NCI-H2196 treated with DMSO at 0.1 percent for 48 hours (cell line): Measurements from ENCODE around the gene DDX39A.
A peak's percentile ranks its signal among the peaks of the same experiment; 100 is the strongest.

Source experiments
- DNase-seq: peaks from one replicate; lab custom pipeline; 2025; ENCODE audit not compliant: unreplicated experiment; lab: John Stamatoyannopoulos, UW

DDX39A gene

DNA sequence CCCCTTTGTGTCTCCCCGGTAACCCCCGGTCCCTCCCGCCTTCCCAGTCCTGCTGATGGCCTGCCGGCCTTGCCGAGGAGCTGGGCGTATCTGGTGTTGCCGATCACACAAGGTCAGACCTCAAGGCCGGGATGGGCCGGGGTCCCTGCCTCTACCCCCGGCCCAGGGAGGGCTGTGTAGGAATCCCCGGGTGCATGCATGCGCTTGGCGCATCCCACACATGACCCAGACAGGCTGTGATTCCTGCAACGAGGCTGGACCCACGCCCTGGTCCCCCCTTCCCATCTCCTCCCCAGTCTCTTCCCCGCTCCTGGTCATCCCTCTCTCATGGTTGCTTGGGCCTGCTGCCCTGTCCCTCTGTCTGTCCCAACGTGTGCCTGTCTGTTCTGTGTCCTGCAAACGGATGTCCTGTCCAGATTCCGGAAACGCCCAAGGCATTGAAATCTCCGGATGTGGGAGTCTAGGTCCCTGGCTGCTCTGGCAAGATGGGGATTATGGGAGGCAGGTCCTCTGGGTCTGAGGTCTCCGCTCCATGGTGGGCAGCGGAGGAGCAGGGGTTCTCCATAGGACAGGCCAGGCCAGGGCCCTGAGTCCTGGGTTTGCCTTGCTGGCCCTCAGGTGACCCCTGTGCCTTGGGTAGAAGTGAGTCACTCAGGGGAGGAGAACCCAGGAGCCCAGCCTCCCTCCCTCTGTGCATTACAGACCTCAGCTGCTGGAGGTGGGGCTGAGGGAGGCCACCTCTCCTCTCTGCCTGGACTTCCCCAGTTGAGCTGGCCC, 15.6 kb upstream of the DDX39A start:
- no peak for DNase-seq

DNA sequence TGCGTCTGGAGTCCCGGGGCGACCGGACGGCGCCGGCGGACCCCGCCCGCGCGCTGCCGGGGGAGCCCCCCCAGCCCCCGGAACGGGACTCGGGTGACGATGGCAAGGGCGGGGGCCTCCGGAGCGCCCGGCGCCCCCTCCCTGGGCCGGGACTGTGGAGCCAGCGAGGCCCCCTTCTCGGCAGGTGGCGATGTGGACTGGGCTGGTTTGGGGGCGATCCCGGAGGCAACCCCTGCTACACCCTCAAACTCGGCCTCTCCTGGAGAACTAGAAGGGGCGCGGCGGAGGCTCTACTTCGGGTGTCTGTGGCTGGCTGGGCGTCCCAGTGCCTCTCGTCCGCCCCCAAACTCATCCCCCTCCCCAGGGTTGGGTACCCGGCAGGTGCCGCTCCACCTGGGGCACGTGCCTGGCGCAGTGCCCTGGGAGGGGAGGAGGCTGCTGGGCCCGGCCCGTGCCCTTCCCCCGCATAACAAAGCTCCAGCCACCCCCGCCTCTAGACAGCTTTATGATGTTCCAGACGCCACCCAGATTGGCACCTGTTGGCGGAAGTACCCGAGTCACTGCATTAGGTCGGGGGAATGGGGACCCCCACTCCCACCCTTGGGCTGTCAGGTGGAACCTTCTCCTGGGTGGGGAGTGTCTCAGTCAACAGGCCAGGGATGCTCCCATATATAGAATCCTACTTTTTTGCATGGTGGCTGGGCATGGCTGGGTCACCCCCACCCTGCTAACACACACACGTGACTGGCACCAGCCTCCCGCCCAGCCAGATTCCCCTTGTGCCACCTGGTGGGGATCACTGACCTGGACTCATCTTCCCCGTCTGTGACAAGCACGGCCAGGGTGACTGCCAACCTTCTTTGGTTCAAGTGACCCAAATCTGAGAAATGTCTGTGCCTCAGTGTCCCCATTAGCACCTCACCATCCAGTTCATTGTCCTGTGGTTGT, 14.7 kb upstream of the DDX39A start:
- peak; percentile 68 for DNase-seq

DNA sequence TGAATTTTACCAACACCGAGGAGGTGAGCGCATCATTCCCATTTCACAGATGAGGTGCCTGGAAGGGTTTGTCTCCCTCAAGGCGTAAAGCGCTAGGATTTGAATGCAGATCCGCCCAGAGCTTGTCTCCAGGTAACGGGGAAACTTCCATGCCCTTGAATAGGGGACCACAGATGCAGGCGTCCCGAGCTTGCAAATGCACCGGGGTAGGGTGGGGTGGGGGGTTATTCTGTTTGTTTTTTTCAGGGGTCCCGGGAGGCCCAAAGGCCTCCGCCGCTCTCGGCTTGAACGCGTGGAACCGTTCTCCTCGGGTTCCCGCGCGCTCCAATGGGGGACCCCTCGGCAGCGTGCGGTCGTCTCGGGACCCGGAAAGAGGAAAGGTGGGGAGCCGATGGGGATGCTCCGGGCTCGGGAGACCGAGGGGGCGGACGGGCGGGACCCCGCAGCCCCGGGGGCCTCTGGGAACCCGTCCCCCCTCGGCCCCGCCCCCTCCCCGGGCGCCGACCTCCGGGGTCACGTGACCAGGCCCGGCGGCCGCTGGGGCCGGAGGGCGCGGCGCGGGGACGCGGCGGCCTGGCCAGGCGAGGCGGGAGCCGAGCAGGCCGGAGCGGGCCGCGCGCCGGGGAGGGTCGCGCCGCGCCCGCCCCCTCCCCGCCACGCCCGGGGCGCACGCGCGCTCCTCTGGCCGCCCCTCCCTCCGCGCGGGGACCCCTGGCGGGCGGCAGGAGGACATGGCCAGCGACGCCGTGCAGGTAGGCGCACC, 13.8 kb upstream of the DDX39A start, which contains the start of gene PKN1:
Gene PKN1, plus strand, starts transcription at position 516 of the 763 bp plus-strand sequence. Its CDS starts 216 bp downstream, at position 732.
- peak; percentile 50 for DNase-seq

DNA sequence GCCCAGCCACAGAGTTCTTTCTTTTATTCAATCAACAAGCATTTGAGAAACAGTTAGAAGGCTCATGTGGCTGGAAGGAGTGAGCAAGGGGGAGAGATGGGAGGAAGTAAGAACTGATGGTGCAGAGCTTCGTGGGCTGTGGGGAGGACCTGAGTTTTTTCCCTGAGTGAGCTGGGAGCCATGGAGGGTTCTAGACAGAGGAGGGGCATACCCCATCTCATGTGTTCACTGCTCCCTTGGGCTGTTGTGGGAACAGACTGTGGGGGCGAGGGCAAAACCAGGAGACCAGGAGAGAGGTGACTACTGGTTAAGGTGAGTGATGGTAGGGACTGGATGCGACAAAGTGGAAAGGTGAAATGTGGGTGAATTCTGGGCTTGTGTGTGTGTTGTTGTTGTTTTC, 11.6 kb upstream of the DDX39A start:
- DNase-seq = no peak

DNA sequence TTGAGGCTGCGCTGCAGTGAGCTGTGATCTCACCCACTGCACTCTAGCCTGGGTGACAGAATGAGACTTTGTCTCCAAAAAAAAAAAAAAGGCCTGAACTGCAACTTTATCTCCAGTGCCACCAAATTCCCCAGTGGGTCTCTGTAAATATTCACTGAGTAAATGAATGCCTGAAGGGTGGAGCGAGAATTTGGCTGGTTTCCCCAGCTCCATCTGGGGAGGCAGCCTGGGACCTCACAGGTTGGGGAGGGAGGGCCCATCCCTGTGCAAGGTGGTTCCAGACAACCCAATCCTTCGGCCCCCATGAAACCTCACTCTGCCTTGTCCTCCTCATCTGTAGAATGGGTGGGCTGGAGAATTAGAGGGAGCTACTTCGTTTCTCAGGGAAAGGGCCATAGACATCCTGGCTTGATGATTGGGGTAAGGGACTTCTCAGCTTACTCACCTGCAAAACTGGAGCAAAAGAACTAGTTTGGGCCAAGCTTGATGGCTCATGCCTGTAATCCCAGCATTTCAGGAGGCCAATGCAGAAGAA, 9.8 kb upstream of the DDX39A start:
- no peak for DNase-seq

DNA sequence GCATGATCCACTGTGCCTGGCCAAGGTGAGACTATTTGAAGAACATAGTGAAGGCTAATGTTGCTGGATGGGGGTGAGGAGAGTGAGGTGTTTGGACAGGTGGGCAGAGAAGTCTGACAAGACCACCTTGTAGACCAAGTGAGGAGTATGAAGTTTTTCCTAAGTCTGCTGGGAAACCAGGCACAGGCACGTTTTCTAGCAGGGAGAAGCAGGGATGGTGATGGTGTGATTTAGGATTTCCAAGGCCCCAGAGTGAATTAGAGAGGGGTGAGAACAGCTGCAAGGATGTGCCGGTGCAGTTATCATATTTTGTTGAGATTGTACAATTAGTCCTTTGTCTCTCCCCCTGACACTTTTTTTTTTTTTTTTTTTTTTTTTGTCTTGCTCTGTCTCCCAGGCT, 8.3 kb upstream of the DDX39A start:
- DNase-seq = no peak

DNA sequence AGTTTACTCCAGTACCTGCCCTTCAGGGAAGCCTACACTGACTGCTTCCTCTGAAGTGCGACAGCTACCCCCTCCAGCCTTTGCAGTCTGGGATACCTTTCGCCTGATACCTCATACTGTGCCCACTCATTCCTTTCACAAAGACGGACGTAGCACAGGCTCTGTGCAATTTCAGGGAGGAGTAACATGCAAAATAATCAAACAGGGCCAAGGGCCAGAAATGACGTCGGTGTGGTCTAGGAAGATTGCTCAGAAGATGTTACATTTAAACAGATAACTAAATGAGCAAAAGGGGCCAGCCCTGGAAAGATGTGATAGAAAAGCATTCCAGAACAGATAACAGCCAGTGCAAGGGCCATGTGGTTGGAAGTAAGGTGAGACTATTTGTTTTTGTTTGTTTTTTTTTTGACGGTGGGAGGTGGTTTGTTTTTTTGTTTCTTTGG, 6.6 kb upstream of the DDX39A start:
- DNase-seq = no peak

DNA sequence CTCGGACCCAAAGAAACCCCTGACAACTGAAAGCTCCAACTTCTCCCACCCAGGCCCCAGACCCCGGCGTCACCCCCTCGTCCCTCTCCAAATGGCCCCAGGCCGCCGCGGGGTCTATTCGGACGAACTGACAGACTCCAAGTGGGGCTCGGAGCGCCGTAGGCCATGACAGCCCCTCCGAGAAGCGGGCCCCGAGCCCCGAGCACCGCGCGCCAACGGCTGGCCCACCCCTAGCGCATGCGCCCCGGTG, 360 bp downstream of the DDX39A start:
- no peak for DNase-seq

DNA sequence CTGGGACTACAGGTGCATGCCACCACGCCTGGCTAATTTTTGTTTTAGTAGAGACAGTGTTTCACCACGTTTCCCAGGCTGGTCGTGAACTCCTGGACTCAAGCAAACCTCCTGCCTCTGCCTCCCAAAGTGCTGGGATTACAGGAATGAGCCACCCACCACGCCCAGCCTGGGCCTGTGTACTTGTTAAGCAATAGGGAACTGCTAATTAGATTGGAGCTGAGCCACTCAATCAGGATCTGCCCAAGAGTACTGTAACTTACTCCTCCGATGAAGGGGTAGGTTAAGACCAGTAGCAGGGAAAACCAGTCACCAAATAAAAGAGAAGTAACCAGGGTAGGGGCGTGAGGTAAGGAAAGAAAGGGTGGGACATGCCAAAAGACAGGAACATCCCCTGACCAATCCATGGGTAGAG, 2.3 kb downstream of the DDX39A start:
- DNase-seq = no peak

DNA sequence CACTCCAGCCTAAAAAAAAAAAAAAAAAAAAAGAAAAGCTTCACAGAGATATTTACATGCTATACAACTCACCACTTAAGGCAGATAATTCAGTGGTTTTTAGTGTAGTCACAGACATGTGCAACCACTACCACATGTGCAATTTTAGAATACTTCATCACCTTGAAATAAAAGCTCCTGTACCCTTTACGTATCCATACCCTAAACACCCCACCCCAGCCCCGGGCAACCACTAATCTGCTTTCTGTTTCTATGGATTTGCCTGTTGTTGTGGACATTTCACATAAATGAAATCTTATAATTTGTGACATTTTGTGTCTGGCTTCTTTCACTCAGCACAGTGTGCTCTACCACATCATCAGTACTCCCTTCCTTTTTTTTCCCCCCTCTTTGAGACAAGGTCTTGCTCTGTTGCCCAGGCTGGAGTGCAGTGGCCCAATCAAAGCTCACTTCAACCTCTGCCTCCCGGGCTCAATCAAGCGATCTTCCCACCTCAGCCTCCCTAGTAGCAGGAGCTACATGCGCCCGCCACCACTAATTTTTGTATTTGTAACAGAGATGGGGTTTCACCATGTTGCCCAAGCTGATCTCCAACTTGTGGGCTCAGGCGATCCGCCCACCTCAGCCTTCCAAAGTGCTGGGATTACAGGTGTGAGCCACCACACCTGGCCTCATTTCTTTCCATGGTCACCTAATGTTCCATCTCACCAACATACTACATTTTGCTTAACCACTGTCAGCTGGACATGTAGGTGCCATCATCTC, 4.0 kb downstream of the DDX39A start:
- DNase-seq = no peak

DNA sequence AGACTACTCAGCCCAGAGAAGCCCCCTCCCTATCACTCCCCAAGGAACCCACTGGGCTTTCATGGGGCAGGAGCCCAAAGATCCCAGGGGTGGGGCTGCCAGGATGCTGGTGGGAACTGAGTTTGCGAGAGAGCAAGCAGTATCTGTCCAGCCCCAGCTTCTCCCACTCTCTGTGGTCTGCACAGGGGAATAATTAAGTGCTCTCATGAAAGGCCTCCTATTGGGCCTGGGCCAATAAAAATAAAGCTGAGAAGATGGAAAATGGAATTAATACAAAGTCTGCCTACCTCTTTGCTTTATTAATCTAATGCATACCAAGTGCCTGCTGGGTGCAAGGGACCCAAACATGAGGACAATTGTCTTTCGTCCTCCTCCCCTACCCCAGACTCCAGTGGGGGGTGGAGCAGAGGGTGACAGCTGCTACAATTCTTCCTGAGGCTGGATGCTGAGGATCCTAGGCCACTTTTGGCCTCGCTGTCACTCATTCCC, 5.4 kb downstream of the DDX39A start:
- no peak for DNase-seq

DNA sequence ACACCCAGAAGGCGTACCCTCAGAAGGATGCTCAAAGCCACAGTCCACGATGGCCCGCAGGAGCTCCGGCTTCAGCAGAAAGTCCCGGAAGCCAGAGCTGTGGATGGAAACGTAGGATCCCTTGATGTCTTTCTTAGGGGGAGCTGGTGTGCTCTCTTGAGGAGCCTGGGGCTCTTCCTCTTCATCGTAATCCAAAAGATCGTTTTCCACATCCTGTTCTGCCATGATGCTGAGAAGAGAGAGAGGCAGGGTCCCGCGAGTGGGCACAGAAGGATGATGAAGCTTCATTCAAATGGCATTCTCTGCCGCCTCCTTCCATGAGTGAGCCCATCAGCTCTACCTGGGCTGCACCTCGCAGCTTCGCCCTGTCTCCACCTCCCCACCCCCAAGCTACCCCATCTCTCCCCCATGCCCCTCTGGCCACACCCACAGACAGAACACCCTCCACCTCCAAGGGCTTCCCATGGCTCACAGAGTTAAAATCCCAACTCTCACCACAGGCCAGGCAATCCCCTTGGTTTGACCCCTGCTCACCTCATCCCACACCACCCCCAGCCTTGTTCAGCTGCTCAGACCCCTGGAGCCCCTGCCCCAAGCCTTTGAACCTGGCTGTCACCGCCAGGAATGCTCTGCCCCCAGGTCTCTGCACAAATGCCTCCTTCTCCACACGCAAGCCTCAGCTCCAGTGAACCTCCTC, 6.0 kb downstream of the DDX39A start:
- no peak for DNase-seq

DNA sequence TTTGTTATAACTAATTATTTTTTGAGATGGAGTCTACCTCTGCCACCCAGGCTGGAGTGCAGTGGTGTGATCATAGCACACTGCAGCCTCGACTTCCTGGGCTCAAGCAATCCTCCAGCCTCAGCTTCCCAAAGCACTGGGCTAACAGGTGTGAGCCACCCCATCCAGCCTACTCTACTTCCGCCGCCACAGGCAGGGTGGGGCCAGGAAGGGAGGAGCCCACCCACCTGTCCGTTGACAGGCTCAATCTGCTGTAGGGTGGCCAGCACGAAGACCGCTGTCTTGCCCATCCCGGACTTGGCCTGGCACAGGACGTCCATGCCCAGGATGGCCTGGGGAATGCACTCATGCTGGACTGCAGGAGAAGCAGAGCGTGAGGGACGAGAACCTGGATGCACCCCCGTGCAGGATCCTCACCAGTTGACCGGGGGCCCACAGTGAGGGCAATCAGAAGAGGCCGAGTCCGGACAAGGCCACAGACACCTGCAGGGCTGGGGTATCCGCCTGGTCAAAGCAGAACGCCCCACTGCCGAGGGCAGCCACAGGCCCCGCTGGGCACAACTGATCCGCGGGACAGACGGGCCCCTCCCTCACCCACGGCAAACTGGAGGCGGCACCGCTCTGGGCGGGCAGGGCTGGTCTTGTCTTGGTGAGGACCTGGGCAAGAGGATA, 6.7 kb downstream of the DDX39A start:
- DNase-seq = no peak

DNA sequence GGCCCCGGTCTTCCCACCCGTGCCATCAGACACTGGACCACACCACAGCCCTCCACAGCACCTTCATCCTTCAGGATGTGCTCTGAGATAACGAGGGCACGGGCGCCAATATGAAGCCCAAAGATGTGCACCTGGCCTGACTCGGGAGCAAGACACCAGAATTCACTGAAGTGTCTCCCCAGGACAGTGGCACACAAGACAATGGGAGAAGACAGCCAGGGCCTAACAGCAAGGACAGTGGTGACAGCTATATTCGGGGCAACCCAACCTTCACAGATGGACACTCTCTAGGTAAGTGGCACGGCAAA, 7.2 kb downstream of the DDX39A start:
- DNase-seq = no peak

DNA sequence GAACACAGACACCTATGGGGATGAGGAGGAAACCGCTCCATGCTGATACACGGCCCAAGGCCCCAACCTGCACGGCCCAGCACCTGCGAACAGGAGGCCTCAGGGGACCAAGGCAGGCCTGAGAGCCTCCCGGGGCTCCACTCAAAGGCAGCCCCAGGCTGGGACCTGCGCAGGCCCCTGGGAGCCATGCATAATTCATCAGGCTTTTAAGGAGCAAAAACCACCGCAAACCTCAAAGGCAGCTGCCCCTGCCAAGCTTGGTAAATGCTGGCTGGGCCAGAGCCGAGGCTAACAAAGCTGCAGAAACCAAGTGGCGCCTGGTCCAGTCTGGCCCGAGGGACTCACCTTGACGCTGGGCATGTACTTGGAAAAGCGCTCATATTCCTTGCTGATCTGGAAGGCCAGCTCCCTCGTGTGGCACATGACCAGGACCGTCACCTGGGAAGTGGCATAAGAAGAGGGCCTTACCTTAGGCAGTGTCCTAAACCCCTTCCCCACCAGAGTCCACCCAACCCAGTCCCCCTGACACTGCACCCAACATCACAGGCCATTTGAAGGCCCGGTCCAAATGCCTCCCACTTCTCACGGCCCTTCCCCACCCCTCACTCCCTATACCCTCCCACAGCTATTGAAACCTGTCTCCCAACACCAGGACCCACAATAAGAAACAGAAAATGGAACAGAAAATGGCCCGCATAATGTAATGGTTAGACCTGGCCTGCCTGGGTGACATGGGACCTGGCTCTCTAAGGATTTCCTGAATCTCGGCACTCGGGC, 7.8 kb downstream of the DDX39A start:
- no peak for DNase-seq

DNA sequence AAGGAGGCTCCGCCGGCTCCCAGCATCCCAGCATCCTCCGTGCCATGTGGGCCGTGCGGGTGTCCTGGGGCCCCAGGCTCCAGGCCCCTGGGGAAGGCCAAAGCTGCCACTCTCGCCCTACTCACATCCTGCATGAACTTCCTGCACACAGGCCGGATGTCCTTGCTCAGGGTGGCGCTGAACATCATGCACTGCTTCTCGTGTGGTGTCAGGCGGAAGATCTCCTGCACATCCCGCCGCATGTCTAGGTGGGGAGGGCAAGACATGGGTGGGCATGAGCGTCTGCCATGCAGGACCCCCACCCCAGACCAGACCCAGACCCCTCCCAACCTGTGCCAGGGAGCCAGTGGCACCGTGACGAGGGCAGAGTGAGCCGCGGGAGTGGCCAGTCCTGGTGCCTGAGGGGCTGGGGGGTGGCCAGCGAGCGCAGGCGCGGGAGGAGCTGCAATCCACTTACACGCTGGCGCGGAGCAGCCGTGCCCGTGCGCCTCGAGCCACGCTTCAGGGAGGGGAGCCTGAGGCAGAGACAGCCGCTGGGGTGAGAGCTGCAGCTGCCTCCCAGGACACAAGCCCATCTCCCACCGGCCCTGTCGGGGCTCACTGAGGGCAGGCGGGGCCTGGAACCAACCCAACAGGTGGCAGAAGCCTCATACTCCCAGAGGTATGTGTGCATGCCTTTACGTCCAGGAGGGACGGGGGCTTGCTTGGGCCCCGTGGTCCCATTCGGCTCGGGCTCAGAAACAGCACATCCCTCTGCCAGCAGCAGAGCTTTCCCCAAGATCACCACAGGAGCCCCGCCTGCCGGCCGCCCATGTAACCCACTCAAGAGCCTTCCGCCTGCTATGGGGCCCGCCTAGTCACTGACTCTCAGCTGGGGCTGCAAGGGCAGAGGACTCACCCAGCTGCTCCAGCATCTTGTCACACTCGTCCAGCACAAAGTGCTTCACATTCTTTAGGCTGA, 8.8 kb downstream of the DDX39A start:
- no peak for DNase-seq
